GM12878 (cell line): ENCODE measurements around the gene CITED1. TPM values are rescaled to one million over a fixed set of nuclear protein-coding genes. Genes with fewer than 3 reads are reported as not detected.

Source experiments
- ATAC-seq: fragments of 200-7000 bp; cut with Tn5 transposase; 3 replicates; pipeline ENCODE4 v1.9.1; 2020; ENCODE audit warnings: mild to moderate bottlenecking, moderate library complexity
- BruUV-seq: library from RNA; stranded (reverse); fragments of 400-500 nt; replicated peaks from 2 replicates; lab custom pipeline; 2021; lab: Mats Ljungman, UMichigan
- CTCF ChIA-PET: fragments of 300-600 bp; sonication (Branson Sonifier 250); formaldehyde crosslinking; extraction: SDS; loops from one replicate; lab custom pipeline; 2021; ENCODE audit warnings: inconsistent platforms; lab: Yijun Ruan, JAX
- POLR2A ChIA-PET: fragments of 350-600 bp; formaldehyde crosslinking; extraction: SDS; loops from one replicate; lab custom pipeline; 2021; ENCODE audit warnings: inconsistent platforms; lab: Charles Lee
- RAD21 ChIA-PET: fragments of 300-600 bp; sonication (Branson Sonifier 250); formaldehyde crosslinking; loops from one replicate; lab custom pipeline; 2023; ENCODE audit warnings: antibody characterized with exemption; ENCODE audit not compliant: unreplicated experiment; lab: Charles Lee
- SMC1A ChIA-PET: fragments of 300-600 bp; sonication (Branson Sonifier 250); formaldehyde crosslinking; loops from one replicate; lab custom pipeline; 2023; ENCODE audit not compliant: unreplicated experiment, uncharacterized antibody; lab: Charles Lee
- DNase-seq: peaks from one replicate; pipeline ENCODE4 v3.0.0-alpha.2; 2011; ENCODE audit warnings: low read depth, low spot score
- FAIRE-seq: peaks from 3 replicates; lab custom pipeline; 2011; peaks lifted over from hg19 to GRCh38; lab: Jason Lieb, UNC
- H2AFZ ChIP-seq: 2 replicates; pipeline ENCODE4 v1.6.0; 2011; ENCODE audit warnings: low read depth, low read length, control low read depth; ENCODE audit not compliant: control insufficient read depth
- H3K27ac ChIP-seq: 2 replicates; pipeline ENCODE4 v1.5.1; 2011; ENCODE audit warnings: control low read depth; ENCODE audit not compliant: control insufficient read depth, insufficient read depth
- H3K27me3 ChIP-seq, 2 experiments: replicated peaks in 1 of 2; 2 replicates each; pipeline versions ENCODE4 v1.6.0 to v1.6.1; 2011; ENCODE audit warnings: low read length in 1 of 2; ENCODE audit not compliant: control insufficient read depth in 2 of 2, insufficient read depth in 2 of 2
- H3K36me3 ChIP-seq, 2 experiments: 2 replicates each; pipeline ENCODE4 v1.5.1; 2011; ENCODE audit warnings: low read length in 1 of 2; ENCODE audit not compliant: control insufficient read depth in 2 of 2, insufficient read depth in 2 of 2
- H3K4me1 ChIP-seq: 2 replicates; pipeline ENCODE4 v1.6.1; 2011; ENCODE audit warnings: mild to moderate bottlenecking, low read length, moderate library complexity, mixed read lengths; ENCODE audit not compliant: control insufficient read depth, insufficient read depth
- H3K4me2 ChIP-seq: 2 replicates; pipeline ENCODE4 v1.6.0; 2011; ENCODE audit warnings: control low read depth; ENCODE audit not compliant: control insufficient read depth, insufficient read depth
- H3K4me3 ChIP-seq: fragments of 200-600 bp; sonication (generic); 2 replicates; pipeline ENCODE4 v1.5.1; 2016
- H3K79me2 ChIP-seq: 2 replicates; pipeline ENCODE4 v1.6.0; 2011; ENCODE audit warnings: low read length; ENCODE audit not compliant: control insufficient read depth, insufficient read depth
- H3K9ac ChIP-seq: 2 replicates; pipeline ENCODE4 v1.8.0; 2011; ENCODE audit warnings: low read length, control low read depth, mixed read lengths; ENCODE audit not compliant: control insufficient read depth, insufficient read depth
- H3K9me3 ChIP-seq: replicated peaks from 3 replicates; pipeline ENCODE4 v1.5.1; 2011; ENCODE audit warnings: mild to moderate bottlenecking, low read length; ENCODE audit not compliant: control insufficient read depth, insufficient read depth
- H4K20me1 ChIP-seq: 2 replicates; pipeline ENCODE4 v1.6.0; 2011; ENCODE audit not compliant: control insufficient read depth, insufficient read depth
- ETV6 ChIP-seq, 2 experiments: fragments of 450-650 bp in 1 of 2; IDR thresholded peaks in 1 of 2; conservative IDR thresholded peaks in 1 of 2; 2 replicates each; pipeline ENCODE4 v1.6.1; 2014; ENCODE audit warnings: antibody characterized with exemption in 1 of 2, borderline replicate concordance in 1 of 2, low read depth in 1 of 2, mild to moderate bottlenecking in 1 of 2, moderate library complexity in 1 of 2
- EZH2 ChIP-seq: IDR thresholded peaks from 2 replicates; pipeline ENCODE4 v1.6.1; 2012; ENCODE audit warnings: low read depth, mild to moderate bottlenecking, control low read depth, inconsistent platforms, low read length, borderline replicate concordance; ENCODE audit not compliant: control insufficient read depth
- IRF4 ChIP-seq: IDR thresholded peaks from 2 replicates; pipeline ENCODE4 v1.6.1; 2011; ENCODE audit warnings: low read depth, low read length
- JUNB ChIP-seq: IDR thresholded peaks from 2 replicates; pipeline ENCODE4 v1.6.1; 2016; ENCODE audit warnings: antibody characterized with exemption, mild to moderate bottlenecking
- KAT2A ChIP-seq: conservative IDR thresholded peaks from 2 replicates; pipeline ENCODE4 v1.6.1; 2011; ENCODE audit warnings: low read depth, low read length; ENCODE audit not compliant: control insufficient read depth
- LARP7 ChIP-seq: fragments of 450-650 bp; IDR thresholded peaks from 2 replicates; pipeline ENCODE4 v1.6.1; 2017; ENCODE audit warnings: mild to moderate bottlenecking
- NR2C1 ChIP-seq: fragments of 450-650 bp; IDR thresholded peaks from 2 replicates; pipeline ENCODE4 v1.6.1; 2017; ENCODE audit warnings: antibody characterized with exemption, mild to moderate bottlenecking, moderate library complexity
- POLR2A ChIP-seq: IDR thresholded peaks from 2 replicates; pipeline ENCODE4 v1.6.1; 2011; ENCODE audit warnings: low read depth, mild to moderate bottlenecking, low read length
- RBBP5 ChIP-seq: fragments of 200-600 bp; sonication (generic); conservative IDR thresholded peaks from 2 replicates; pipeline ENCODE4 v1.6.1; 2016
- SP1 ChIP-seq: IDR thresholded peaks from one replicate; pipeline ENCODE4 v1.6.1; 2011; ENCODE audit warnings: low read depth, low read length
- SUPT20H ChIP-seq: IDR thresholded peaks from 2 replicates; pipeline ENCODE4 v1.6.1; 2011; ENCODE audit warnings: low read depth, mild to moderate bottlenecking, low read length, moderate library complexity, borderline replicate concordance; ENCODE audit not compliant: control insufficient read depth
- TAF1 ChIP-seq: IDR thresholded peaks from 2 replicates; pipeline ENCODE4 v1.6.1; 2011; ENCODE audit warnings: mild to moderate bottlenecking, low read depth, low read length, borderline replicate concordance
- TARDBP ChIP-seq: IDR thresholded peaks from 2 replicates; pipeline ENCODE4 v1.6.1; 2016; ENCODE audit warnings: borderline replicate concordance
- YY1 ChIP-seq: IDR thresholded peaks from 2 replicates; pipeline ENCODE4 v1.6.1; 2011; ENCODE audit warnings: low read depth, mild to moderate bottlenecking, low read length
- WGBS: methylation state at CpG from one replicate; pipeline ENCODE4 v1.1.6; 2016; ENCODE audit warnings: low lambda C conversion rate; ENCODE audit not compliant: insufficient replicate concordance, insufficient coverage; ENCODE audit errors: missing lambda C conversion rate; 5-methylcytosine and 5-hydroxymethylcytosine counted together
- in situ Hi-C: fragments of 300-500 bp; cut with MboI; formaldehyde crosslinking; loops from 9 replicates; pipeline ENCODE4 v1.14.3; 2018; ENCODE audit warnings: mixed read lengths
- intact Hi-C: fragments of 100-400 bp; cut with micrococcal nuclease; formaldehyde crosslinking; loops from one replicate; pipeline ENCODE4 v1.14.2; 2022; ENCODE audit not compliant: unreplicated experiment
- polyA plus RNA-seq, 11 experiments: library from polyadenylated mRNA; depleted of rRNA in 4 of 11; unstranded in 6 of 11; stranded (reverse) in 5 of 11; fragments of >200 nt; fragmentation: Nextera tagmentation in 4 of 11; fragmentation: Illumina TruSeq in 1 of 11; extraction: Ambion mirVana in 4 of 11; extraction: Trizol in 1 of 11; gene quantifications; 1 replicate in 1 of 11; 2 replicates in 10 of 11; pipeline versions ENCODE4 v1.2.1 to v1.2.3, GENCODE V29; 2011 to 2016; ENCODE audit warnings: inconsistent platforms in 2 of 11, missing spikeins in 2 of 11, low read depth in 1 of 11
- total RNA-seq, 4 experiments: library from RNA; depleted of rRNA in 3 of 4; stranded (reverse); fragments of >200 nt in 3 of 4; fragmentation: Illumina TruSeq in 1 of 4; extraction: Trizol in 1 of 4; gene quantifications; 2 replicates each; pipeline versions ENCODE4 v1.2.1 to v1.2.3, GENCODE V29; 2013 to 2021
- TF ChIP-seq, protein P1 (sequence below): fragments of 450-650 bp; IDR thresholded peaks from 2 replicates; pipeline ENCODE4 v1.6.1; 2016; ENCODE audit warnings: mild to moderate bottlenecking
- TF ChIP-seq, protein P2 (sequence below): fragments of 450-650 bp; IDR thresholded peaks from 2 replicates; pipeline ENCODE4 v1.6.1; 2017; ENCODE audit warnings: borderline replicate concordance
- TF ChIP-seq, protein P3 (sequence below): IDR thresholded peaks from 2 replicates; pipeline ENCODE4 v1.6.1; 2011; ENCODE audit warnings: borderline replicate concordance, low read depth, mild to moderate bottlenecking, moderate library complexity, low read length; ENCODE audit not compliant: insufficient read depth, poor library complexity, severe bottlenecking
- TF ChIP-seq, protein P4 (sequence below): IDR thresholded peaks from 2 replicates; pipeline ENCODE4 v1.6.1; 2011; ENCODE audit warnings: low read depth, mild to moderate bottlenecking, low read length, moderate library complexity, borderline replicate concordance; ENCODE audit errors: extremely low read depth

The CITED1 gene
- total and polyA plus RNA-seq, 10 of the 15 experiments (the other 5 are each of a cell fraction or from before 2014, with no cell fraction given): 0.56 TPM; not detected in 9

DNA sequence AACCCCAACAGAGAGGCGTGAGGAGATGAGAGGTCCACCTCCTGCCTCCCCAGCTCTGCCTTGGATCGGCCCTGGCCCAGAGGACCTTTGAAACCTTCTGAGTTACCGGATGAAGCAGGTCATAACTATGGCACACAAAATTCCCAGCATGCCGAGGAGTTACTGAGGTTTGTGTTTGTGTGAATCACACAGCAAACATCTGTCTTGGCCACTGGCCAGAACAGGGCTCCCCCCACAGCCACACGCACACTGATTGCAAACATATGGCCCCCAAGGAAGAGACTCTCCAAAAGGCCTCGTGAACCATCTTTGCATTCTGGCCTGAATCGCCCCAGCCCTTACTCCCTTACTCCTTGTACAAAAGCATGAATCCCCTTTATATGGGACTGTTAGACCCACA lies 47.5 kb downstream of the CITED1 start:
- H3K79me2 ChIP-seq: no peaks in the 10 kb centered on the region
- no peak for TF ChIP-seq TARDBP
- TF ChIP-seq NR2C1: no peak
- no peak for TF ChIP-seq JUNB
- no peak for TF ChIP-seq ETV6 (conservative IDR thresholded peaks at IDR 0.05 in 1 of 2, IDR thresholded peaks at IDR 0.05 in 1 of 2; ENCODE audit: borderline replicate concordance in 1 of 2, low read depth in 1 of 2)
- no peak for TF ChIP-seq POLR2A
- TF ChIP-seq, protein P1, sequence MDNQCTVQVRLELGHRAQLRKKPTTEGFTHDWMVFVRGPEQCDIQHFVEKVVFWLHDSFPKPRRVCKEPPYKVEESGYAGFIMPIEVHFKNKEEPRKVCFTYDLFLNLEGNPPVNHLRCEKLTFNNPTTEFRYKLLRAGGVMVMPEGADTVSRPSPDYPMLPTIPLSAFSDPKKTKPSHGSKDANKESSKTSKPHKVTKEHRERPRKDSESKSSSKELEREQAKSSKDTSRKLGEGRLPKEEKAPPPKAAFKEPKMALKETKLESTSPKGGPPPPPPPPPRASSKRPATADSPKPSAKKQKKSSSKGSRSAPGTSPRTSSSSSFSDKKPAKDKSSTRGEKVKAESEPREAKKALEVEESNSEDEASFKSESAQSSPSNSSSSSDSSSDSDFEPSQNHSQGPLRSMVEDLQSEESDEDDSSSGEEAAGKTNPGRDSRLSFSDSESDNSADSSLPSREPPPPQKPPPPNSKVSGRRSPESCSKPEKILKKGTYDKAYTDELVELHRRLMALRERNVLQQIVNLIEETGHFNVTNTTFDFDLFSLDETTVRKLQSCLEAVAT: no peak
- no peak for TF ChIP-seq EZH2
- TF ChIP-seq, protein P2, sequence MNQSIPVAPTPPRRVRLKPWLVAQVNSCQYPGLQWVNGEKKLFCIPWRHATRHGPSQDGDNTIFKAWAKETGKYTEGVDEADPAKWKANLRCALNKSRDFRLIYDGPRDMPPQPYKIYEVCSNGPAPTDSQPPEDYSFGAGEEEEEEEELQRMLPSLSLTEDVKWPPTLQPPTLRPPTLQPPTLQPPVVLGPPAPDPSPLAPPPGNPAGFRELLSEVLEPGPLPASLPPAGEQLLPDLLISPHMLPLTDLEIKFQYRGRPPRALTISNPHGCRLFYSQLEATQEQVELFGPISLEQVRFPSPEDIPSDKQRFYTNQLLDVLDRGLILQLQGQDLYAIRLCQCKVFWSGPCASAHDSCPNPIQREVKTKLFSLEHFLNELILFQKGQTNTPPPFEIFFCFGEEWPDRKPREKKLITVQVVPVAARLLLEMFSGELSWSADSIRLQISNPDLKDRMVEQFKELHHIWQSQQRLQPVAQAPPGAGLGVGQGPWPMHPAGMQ: no peak
- no peak for TF ChIP-seq YY1
- no peak for TF ChIP-seq KAT2A
- TF ChIP-seq SUPT20H: no peak
- TF ChIP-seq TAF1: no peak
- TF ChIP-seq LARP7: no peak
- no peak for TF ChIP-seq RBBP5
- TF ChIP-seq, protein P3, sequence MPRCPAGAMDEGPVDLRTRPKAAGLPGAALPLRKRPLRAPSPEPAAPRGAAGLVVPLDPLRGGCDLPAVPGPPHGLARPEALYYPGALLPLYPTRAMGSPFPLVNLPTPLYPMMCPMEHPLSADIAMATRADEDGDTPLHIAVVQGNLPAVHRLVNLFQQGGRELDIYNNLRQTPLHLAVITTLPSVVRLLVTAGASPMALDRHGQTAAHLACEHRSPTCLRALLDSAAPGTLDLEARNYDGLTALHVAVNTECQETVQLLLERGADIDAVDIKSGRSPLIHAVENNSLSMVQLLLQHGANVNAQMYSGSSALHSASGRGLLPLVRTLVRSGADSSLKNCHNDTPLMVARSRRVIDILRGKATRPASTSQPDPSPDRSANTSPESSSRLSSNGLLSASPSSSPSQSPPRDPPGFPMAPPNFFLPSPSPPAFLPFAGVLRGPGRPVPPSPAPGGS: no peak
- TF ChIP-seq, protein P4, sequence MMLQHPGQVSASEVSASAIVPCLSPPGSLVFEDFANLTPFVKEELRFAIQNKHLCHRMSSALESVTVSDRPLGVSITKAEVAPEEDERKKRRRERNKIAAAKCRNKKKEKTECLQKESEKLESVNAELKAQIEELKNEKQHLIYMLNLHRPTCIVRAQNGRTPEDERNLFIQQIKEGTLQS: no peak
- no peak for TF ChIP-seq IRF4
- TF ChIP-seq SP1: no peak
- no peaks in the 10 kb centered on the region for H3K36me3 ChIP-seq
- intact Hi-C loops: no loop called here
- H3K9ac ChIP-seq: no peak overlapping the region
- no peaks in the 10 kb centered on the region for H3K4me1 ChIP-seq
- ChIA-PET SMC1A (interaction anchor here (1.1 kb wide), 1 partner anchor 11 kb away, joined by 3 read pairs; no protein-coding TSS in a partner anchor), POLR2A (no interaction called here), CTCF (no interaction called here), RAD21 (no interaction called here)
- H3K27ac ChIP-seq: no peak overlapping the region
- peaks cover 3% of the 10 kb centered on the region in 2 experiments; a peak in 3 of 4 replicates for H3K27me3 ChIP-seq
- no peak overlapping the region for H3K4me3 ChIP-seq
- H2AFZ ChIP-seq: no peak overlapping the region
- no peak for DNase-seq
- in situ Hi-C loops: no loop called here
- ATAC-seq: no peak
- H4K20me1 ChIP-seq: no peaks in the 10 kb centered on the region
- FAIRE-seq: no peak
- 48% methylated on average over 7 of the region's 7 CpGs for WGBS
- H3K4me2 ChIP-seq: no peak overlapping the region
- no TSS peak for BruUV-seq
- no peaks in the 10 kb centered on the region for H3K9me3 ChIP-seq
